HEK293 (cell line): ENCODE data around the gene TARBP1.

ENCODE experiments used
- MEIS1 ChIP-seq: sonication (generic); formaldehyde crosslinking; IDR thresholded peaks from 2 replicates; pipeline ENCODE4 v1.8.1; 2022; ENCODE audit warnings: missing genetic modification reagents, mild to moderate bottlenecking, borderline replicate concordance
- YY1 ChIP-seq: fragments of 450-650 bp; formaldehyde crosslinking; IDR thresholded peaks from 2 replicates; pipeline ENCODE4 v1.5.1; 2018; ENCODE audit warnings: missing biosample characterization, missing genetic modification characterization
- ZNF155 ChIP-seq: fragments of 450-650 bp; formaldehyde crosslinking; IDR thresholded peaks from 2 replicates; pipeline ENCODE4 v1.5.1; 2016; ENCODE audit warnings: missing biosample characterization, missing genetic modification characterization
- ZNF37A ChIP-seq: fragments of 450-650 bp; IDR thresholded peaks from 2 replicates; pipeline ENCODE4 v1.5.1; 2018; ENCODE audit warnings: missing biosample characterization, missing genetic modification characterization
- ZNF561 ChIP-seq: fragments of 450-650 bp; IDR thresholded peaks from 2 replicates; pipeline ENCODE4 v1.5.1; 2018; ENCODE audit warnings: missing biosample characterization, missing genetic modification characterization, borderline replicate concordance
- ZNF785 ChIP-seq: fragments of 450-650 bp; formaldehyde crosslinking; IDR thresholded peaks from 2 replicates; pipeline ENCODE4 v1.5.1; 2016; ENCODE audit warnings: missing biosample characterization, missing genetic modification characterization
- TF ChIP-seq, protein P1 (sequence below): fragments of 450-650 bp; formaldehyde crosslinking; IDR thresholded peaks from 2 replicates; pipeline ENCODE4 v1.5.1; 2016; ENCODE audit warnings: missing biosample characterization, missing genetic modification characterization
- TF ChIP-seq, protein P2 (sequence below): fragments of 450-650 bp; formaldehyde crosslinking; IDR thresholded peaks from 2 replicates; pipeline ENCODE4 v1.5.1; 2016; ENCODE audit warnings: missing biosample characterization, missing genetic modification characterization, borderline replicate concordance

DNA sequence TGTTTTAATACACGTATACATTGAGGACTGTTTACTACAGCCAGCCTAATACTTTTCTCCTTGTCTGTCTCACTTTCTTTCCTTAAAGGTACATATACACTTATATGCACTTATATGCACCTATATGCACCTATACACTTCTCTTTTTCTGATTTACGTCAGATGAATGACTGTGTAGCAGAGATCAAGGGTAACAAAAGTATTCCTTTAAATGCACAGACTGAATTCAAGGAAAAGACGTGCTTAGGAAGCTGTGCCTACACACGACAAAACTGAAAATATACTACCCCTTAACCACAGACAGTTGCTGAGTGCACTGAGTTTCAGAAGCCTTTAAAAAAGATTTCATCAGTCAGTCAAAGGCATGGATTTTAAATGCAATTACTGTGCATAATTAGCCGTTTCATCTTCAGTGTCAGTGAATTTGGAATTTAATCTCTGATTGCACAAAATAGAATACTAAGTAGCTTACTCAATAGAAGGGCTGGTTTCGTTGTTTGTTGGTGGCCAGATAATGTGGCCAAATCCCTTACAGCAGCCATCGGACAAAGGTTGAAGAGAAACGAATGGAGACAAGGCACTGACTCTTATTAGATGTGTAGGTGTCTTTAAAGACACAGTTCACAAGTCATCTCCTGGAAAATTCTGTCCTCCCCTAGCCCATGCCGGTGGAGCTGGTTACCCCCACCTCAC is 38.3 kb upstream of the TARBP1 start:
- TF ChIP-seq, protein P1, sequence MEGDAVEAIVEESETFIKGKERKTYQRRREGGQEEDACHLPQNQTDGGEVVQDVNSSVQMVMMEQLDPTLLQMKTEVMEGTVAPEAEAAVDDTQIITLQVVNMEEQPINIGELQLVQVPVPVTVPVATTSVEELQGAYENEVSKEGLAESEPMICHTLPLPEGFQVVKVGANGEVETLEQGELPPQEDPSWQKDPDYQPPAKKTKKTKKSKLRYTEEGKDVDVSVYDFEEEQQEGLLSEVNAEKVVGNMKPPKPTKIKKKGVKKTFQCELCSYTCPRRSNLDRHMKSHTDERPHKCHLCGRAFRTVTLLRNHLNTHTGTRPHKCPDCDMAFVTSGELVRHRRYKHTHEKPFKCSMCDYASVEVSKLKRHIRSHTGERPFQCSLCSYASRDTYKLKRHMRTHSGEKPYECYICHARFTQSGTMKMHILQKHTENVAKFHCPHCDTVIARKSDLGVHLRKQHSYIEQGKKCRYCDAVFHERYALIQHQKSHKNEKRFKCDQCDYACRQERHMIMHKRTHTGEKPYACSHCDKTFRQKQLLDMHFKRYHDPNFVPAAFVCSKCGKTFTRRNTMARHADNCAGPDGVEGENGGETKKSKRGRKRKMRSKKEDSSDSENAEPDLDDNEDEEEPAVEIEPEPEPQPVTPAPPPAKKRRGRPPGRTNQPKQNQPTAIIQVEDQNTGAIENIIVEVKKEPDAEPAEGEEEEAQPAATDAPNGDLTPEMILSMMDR (tag by site-specific recombination): no peak
- TF ChIP-seq ZNF785 (tag by site-specific recombination): no peak
- no peak for TF ChIP-seq ZNF155 (tag by site-specific recombination)
- no peak for TF ChIP-seq YY1
- no peak for TF ChIP-seq MEIS1
- TF ChIP-seq, protein P2, sequence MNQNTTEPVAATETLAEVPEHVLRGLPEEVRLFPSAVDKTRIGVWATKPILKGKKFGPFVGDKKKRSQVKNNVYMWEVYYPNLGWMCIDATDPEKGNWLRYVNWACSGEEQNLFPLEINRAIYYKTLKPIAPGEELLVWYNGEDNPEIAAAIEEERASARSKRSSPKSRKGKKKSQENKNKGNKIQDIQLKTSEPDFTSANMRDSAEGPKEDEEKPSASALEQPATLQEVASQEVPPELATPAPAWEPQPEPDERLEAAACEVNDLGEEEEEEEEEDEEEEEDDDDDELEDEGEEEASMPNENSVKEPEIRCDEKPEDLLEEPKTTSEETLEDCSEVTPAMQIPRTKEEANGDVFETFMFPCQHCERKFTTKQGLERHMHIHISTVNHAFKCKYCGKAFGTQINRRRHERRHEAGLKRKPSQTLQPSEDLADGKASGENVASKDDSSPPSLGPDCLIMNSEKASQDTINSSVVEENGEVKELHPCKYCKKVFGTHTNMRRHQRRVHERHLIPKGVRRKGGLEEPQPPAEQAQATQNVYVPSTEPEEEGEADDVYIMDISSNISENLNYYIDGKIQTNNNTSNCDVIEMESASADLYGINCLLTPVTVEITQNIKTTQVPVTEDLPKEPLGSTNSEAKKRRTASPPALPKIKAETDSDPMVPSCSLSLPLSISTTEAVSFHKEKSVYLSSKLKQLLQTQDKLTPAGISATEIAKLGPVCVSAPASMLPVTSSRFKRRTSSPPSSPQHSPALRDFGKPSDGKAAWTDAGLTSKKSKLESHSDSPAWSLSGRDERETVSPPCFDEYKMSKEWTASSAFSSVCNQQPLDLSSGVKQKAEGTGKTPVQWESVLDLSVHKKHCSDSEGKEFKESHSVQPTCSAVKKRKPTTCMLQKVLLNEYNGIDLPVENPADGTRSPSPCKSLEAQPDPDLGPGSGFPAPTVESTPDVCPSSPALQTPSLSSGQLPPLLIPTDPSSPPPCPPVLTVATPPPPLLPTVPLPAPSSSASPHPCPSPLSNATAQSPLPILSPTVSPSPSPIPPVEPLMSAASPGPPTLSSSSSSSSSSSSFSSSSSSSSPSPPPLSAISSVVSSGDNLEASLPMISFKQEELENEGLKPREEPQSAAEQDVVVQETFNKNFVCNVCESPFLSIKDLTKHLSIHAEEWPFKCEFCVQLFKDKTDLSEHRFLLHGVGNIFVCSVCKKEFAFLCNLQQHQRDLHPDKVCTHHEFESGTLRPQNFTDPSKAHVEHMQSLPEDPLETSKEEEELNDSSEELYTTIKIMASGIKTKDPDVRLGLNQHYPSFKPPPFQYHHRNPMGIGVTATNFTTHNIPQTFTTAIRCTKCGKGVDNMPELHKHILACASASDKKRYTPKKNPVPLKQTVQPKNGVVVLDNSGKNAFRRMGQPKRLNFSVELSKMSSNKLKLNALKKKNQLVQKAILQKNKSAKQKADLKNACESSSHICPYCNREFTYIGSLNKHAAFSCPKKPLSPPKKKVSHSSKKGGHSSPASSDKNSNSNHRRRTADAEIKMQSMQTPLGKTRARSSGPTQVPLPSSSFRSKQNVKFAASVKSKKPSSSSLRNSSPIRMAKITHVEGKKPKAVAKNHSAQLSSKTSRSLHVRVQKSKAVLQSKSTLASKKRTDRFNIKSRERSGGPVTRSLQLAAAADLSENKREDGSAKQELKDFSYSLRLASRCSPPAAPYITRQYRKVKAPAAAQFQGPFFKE: no peak
- TF ChIP-seq ZNF37A (tag by site-specific recombination): no peak
- TF ChIP-seq ZNF561 (tag by site-specific recombination): no peak
